Measurements from ENCODE around the gene THAP7. TPM values are rescaled to one million over a fixed set of nuclear protein-coding genes. Genes with fewer than 3 reads are reported as not detected.

THAP7 gene
- total and polyA plus RNA-seq, 2 donors (not counting 3 experiments of a cell fraction or from before 2014, with no cell fraction given): 13.5 to 24.4 TPM

- H3K4me1 ChIP-seq (ENCODE audit: control insufficient read depth, extremely low read depth, insufficient read depth, low read length): peaks cover 10% of the 10 kb centered on the region
- H4K20me1 ChIP-seq (replicated peaks; ENCODE audit: control insufficient read depth, extremely low read depth, insufficient read depth, low read length): no peaks in the 10 kb centered on the region
- peaks cover 0 to 6% of the 10 kb centered on the region in 2 experiments for H3K36me3 ChIP-seq (ENCODE audit: control insufficient read depth in 2 of 2, extremely low read depth in 1 of 2, insufficient read depth in 2 of 2, low read length in 2 of 2)
- peaks cover 0 to 5% of the 10 kb centered on the region in 2 experiments for H3K27me3 ChIP-seq (ENCODE audit: control insufficient read depth in 2 of 2, insufficient read depth in 2 of 2, low read length in 2 of 2)
- H3K9me1 ChIP-seq (replicated peaks; ENCODE audit: control insufficient read depth, extremely low read depth, insufficient read depth, low read length): no peaks in the 10 kb centered on the region
- CTCF ChIA-PET: interaction anchor here (0.6 to 4.5 kb wide), 6 partner anchors 10 to 112 kb away, joined by 3 to 27 read pairs (median 6); partner anchors contain the start of genes AIFM3, CRKL and LZTR1
- FAIRE-seq (peak; percentile 35), DNase-seq (ENCODE audit: low read depth, low spot score) (no peak)
- intact Hi-C loops (cut with micrococcal nuclease): loop anchor here (2.0 kb wide), 1 partner anchor 73 kb away; no protein-coding TSS in a partner anchor
- H3K4me3 ChIP-seq (replicated peaks in 1 of 3; ENCODE audit: insufficient read depth in 1 of 3, low read depth in 1 of 3, low read length in 3 of 3): peak overlapping the region; percentile 7 to 45 (median 24)
- H3K9ac ChIP-seq (replicated peaks; ENCODE audit: extremely low read depth, insufficient read depth, low read length): peak overlapping the region; percentile 1
- dilution Hi-C loops (cut with MboI; ENCODE audit: extremely low pct_ligation_motif_present, low sequenced_read_pairs): no loop called here
- H3K4me2 ChIP-seq (ENCODE audit: insufficient read depth, low read length): peak overlapping the region; percentile 61
- H3K27ac ChIP-seq (ENCODE audit: insufficient read depth, low read depth, low read length): no peak overlapping the region
- POLR2A ChIA-PET: interaction anchor here (1.1 kb wide), 1 partner anchor 72 kb away, joined by 4 read pairs; no protein-coding TSS in a partner anchor
- peak overlapping the region; percentile 79 for H2AFZ ChIP-seq (ENCODE audit: low read depth, low read length)
- H3K79me2 ChIP-seq (ENCODE audit: control insufficient read depth, insufficient read depth, low read length): peaks cover 1% of the 10 kb centered on the region
- BruUV-seq (replicated peaks): no TSS peak
- H3K9me3 ChIP-seq (replicated peaks; ENCODE audit: control insufficient read depth, insufficient read depth, low read length): no peaks in the 10 kb centered on the region
- TF ChIP-seq MAX (IDR thresholded peaks at IDR 0.05; ENCODE audit: insufficient read depth, insufficient read length) (no peak), CTCF (IDR thresholded peaks at IDR 0.05; ENCODE audit: extremely low read depth in 1 of 2, insufficient read depth in 1 of 2, low read depth in 1 of 2, low read length in 2 of 2) (no peak), EZH2 (IDR thresholded peaks at IDR 0.05; ENCODE audit: borderline replicate concordance, low read depth, low read length, severe bottlenecking) (no peak), MYC (IDR thresholded peaks at IDR 0.05; ENCODE audit: low read depth, low read length) (no peak), POLR2A (IDR thresholded peaks at IDR 0.05; ENCODE audit: low read depth, low read length) (no peak), JUN (IDR thresholded peaks at IDR 0.05; ENCODE audit: borderline replicate concordance, insufficient read depth, insufficient read length, low read depth) (no peak), GATA2 (IDR thresholded peaks at IDR 0.05; ENCODE audit: insufficient read depth, insufficient read length, low read depth, low read length) (no peak), FOS (IDR thresholded peaks at IDR 0.05; ENCODE audit: borderline replicate concordance, insufficient read depth, low read length) (no peak), POLR2AphosphoS5 (IDR thresholded peaks at IDR 0.05; ENCODE audit: insufficient read depth, low read depth, low read length) (no peak)
These were observed 44.1 kb downstream of the THAP7 start for GRCh38 chr22:20957683-20958431.

All from endothelial cell of umbilical vein (primary cell).